SK-N-SH (cell line): ENCODE measurements around the gene MPO.

ENCODE experiments used
- ELF1 ChIP-seq: IDR thresholded peaks from 2 replicates; pipeline ENCODE4 v1.4.0; 2012
- EP300 ChIP-seq, 2 experiments: IDR thresholded peaks; 2 replicates each; pipeline versions ENCODE4 v1.4.0 to v1.6.1; 2012; ENCODE audit warnings: borderline replicate concordance in 1 of 2, low read depth in 1 of 2, low read length in 1 of 2
- EZH2phosphoT487 ChIP-seq: fragments of 200-600 bp; sonication (generic); IDR thresholded peaks from 2 replicates; pipeline ENCODE4 v1.6.1; 2017; ENCODE audit warnings: low read depth, mixed run types, mild to moderate bottlenecking, antibody characterized with exemption, moderate library complexity, borderline replicate concordance
- FOXJ3 ChIP-seq: sonication (generic); formaldehyde crosslinking; IDR thresholded peaks from 2 replicates; pipeline ENCODE4 v1.5.1; 2020; ENCODE audit warnings: mild to moderate bottlenecking, missing genetic modification reagents
- JUND ChIP-seq: IDR thresholded peaks from 2 replicates; pipeline ENCODE4 v1.4.0; 2012
- MXI1 ChIP-seq: IDR thresholded peaks from 2 replicates; pipeline ENCODE4 v1.6.1; 2012; ENCODE audit warnings: mild to moderate bottlenecking, low read depth, low read length, improper control_type of control experiment
- NRF1 ChIP-seq: IDR thresholded peaks from 2 replicates; pipeline ENCODE4 v1.6.1; 2012; ENCODE audit warnings: low read depth, mild to moderate bottlenecking, low read length
- POLR2AphosphoS5 ChIP-seq: IDR thresholded peaks from 2 replicates; pipeline ENCODE4 v1.6.1; 2012; ENCODE audit warnings: low read depth, low read length
- SIN3A ChIP-seq: IDR thresholded peaks from 2 replicates; pipeline ENCODE4 v1.6.1; 2012; ENCODE audit warnings: low read depth, mild to moderate bottlenecking, low read length, moderate library complexity, borderline replicate concordance
- TCF12 ChIP-seq: IDR thresholded peaks from 2 replicates; pipeline ENCODE4 v1.4.0; 2012
- TF ChIP-seq, protein P1 (sequence below): fragments of 200-600 bp; sonication (generic); IDR thresholded peaks from 2 replicates; pipeline ENCODE4 v1.6.1; 2017; ENCODE audit warnings: antibody characterized with exemption, mild to moderate bottlenecking, moderate library complexity
- TF ChIP-seq, protein P2 (sequence below): fragments of 150-350 bp; IDR thresholded peaks from 2 replicates; pipeline ENCODE4 v1.6.1; 2017; ENCODE audit warnings: antibody characterized with exemption, low read length, low read depth, borderline replicate concordance
- TF ChIP-seq, protein P3 (sequence below): IDR thresholded peaks from 2 replicates; pipeline ENCODE4; 2012

DNA sequence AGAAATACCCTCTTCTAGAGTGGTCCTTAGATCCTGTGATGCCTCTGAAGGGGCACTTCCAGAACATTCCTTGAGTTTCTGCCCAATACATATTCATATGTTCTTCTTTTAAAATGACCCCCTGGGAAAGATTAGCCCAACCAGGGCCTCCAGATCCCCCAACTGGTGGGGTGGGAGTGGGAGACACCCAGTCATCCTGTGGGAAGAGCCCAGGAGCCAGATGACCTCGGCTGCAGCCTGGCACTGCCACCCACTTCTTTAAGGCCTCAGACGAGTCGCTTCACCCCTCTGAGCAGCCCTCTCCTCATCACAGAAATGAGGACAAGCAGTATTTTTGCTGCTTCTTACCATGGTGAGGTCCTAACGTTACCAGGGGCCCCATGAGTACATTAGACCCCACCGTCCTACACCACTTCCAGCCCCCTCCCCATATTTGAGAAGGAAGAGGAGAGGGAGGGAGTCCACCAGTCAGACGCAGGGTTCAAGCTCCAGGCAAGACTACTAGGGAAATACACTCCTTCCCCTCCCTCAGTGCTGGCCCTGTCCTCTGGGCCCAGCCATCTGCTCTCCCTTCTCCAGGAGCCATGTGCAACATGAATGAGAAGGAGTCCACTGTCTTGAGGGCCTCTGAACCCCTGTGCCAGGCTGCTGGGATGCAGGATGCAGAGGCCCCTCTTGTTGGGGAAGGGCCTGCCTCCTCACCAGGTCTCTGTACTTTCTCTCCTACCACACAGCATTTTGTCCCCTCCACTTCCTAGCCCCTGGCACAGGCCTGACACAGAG lies 11.8 kb downstream of the MPO start:
- no peak for TF ChIP-seq ELF1
- TF ChIP-seq, protein P1, sequence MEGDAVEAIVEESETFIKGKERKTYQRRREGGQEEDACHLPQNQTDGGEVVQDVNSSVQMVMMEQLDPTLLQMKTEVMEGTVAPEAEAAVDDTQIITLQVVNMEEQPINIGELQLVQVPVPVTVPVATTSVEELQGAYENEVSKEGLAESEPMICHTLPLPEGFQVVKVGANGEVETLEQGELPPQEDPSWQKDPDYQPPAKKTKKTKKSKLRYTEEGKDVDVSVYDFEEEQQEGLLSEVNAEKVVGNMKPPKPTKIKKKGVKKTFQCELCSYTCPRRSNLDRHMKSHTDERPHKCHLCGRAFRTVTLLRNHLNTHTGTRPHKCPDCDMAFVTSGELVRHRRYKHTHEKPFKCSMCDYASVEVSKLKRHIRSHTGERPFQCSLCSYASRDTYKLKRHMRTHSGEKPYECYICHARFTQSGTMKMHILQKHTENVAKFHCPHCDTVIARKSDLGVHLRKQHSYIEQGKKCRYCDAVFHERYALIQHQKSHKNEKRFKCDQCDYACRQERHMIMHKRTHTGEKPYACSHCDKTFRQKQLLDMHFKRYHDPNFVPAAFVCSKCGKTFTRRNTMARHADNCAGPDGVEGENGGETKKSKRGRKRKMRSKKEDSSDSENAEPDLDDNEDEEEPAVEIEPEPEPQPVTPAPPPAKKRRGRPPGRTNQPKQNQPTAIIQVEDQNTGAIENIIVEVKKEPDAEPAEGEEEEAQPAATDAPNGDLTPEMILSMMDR, result no peak
- TF ChIP-seq EZH2phosphoT487, result no peak
- TF ChIP-seq NRF1, result no peak
- no peak for TF ChIP-seq POLR2AphosphoS5
- no peak for TF ChIP-seq TCF12
- TF ChIP-seq JUND, result no peak
- TF ChIP-seq MXI1, result no peak
- TF ChIP-seq, protein P2, sequence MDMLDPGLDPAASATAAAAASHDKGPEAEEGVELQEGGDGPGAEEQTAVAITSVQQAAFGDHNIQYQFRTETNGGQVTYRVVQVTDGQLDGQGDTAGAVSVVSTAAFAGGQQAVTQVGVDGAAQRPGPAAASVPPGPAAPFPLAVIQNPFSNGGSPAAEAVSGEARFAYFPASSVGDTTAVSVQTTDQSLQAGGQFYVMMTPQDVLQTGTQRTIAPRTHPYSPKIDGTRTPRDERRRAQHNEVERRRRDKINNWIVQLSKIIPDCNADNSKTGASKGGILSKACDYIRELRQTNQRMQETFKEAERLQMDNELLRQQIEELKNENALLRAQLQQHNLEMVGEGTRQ, result no peak
- no peak for TF ChIP-seq EP300 (IDR thresholded peaks at IDR 0.05; ENCODE audit: borderline replicate concordance in 1 of 2, low read depth in 1 of 2, low read length in 1 of 2)
- no peak for TF ChIP-seq FOXJ3 (CRISPR knock-in tag)
- TF ChIP-seq SIN3A, result no peak
- TF ChIP-seq, protein P3, sequence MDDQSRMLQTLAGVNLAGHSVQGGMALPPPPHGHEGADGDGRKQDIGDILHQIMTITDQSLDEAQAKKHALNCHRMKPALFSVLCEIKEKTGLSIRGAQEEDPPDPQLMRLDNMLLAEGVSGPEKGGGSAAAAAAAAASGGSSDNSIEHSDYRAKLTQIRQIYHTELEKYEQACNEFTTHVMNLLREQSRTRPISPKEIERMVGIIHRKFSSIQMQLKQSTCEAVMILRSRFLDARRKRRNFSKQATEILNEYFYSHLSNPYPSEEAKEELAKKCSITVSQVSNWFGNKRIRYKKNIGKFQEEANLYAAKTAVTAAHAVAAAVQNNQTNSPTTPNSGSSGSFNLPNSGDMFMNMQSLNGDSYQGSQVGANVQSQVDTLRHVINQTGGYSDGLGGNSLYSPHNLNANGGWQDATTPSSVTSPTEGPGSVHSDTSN, result no peak
